ENCODE measurements around the gene CRIP1.

CRIP1 gene

GRCh38 chr14:105493921-105494605 is 7.4 kb downstream of the CRIP1 start:
- DNase-seq (ENCODE audit: insufficient read length, low spot score) (no peak), FAIRE-seq (no peak)
- no peak for TF ChIP-seq POLR2A (IDR thresholded peaks at IDR 0.05; ENCODE audit: low read depth, low read length)

GRCh38 chr14:105494606-105494929 is 7.9 kb downstream of the CRIP1 start:
- TF ChIP-seq POLR2A (IDR thresholded peaks at IDR 0.05; ENCODE audit: low read depth, low read length): no peak
- DNase-seq (ENCODE audit: insufficient read length, low spot score): no peak
- no peak for FAIRE-seq

- no peak for TF ChIP-seq POLR2A (IDR thresholded peaks at IDR 0.05; ENCODE audit: low read depth, low read length)
- no peak for FAIRE-seq
Measured at GRCh38 chr14:105495101-105495989, 8.7 kb downstream of the CRIP1 start.

GRCh38 chr14:105495990-105496830 is 9.5 kb downstream of the CRIP1 start:
- DNase-seq (ENCODE audit: insufficient read length, low spot score) (no peak), FAIRE-seq (no peak)
- TF ChIP-seq POLR2A (IDR thresholded peaks at IDR 0.05; ENCODE audit: low read depth, low read length): no peak

More at GRCh38 chr14:105495101-105495989, 8.7 kb downstream of the CRIP1 start:
- DNase-seq (ENCODE audit: insufficient read length, low spot score): no peak

- no peak for FAIRE-seq
- TF ChIP-seq POLR2A (IDR thresholded peaks at IDR 0.05; ENCODE audit: low read depth, low read length): no peak
- DNase-seq (ENCODE audit: insufficient read length, low spot score): no peak
Measured at GRCh38 chr14:105496831-105497591, 10.3 kb downstream of the CRIP1 start.

- TF ChIP-seq POLR2A (IDR thresholded peaks at IDR 0.05; ENCODE audit: low read depth, low read length): no peak
- DNase-seq (ENCODE audit: insufficient read length, low spot score) (no peak), FAIRE-seq (no peak)
Measured at GRCh38 chr14:105497671-105498429, 11.2 kb downstream of the CRIP1 start.

- no peak for FAIRE-seq
- no peak for DNase-seq (ENCODE audit: insufficient read length, low spot score)
- TF ChIP-seq POLR2A (IDR thresholded peaks at IDR 0.05; ENCODE audit: low read depth, low read length): no peak
Measured at GRCh38 chr14:105498430-105499255, 12.0 kb downstream of the CRIP1 start.

- DNase-seq (ENCODE audit: insufficient read length, low spot score) (no peak), FAIRE-seq (no peak)
- no peak for TF ChIP-seq POLR2A (IDR thresholded peaks at IDR 0.05; ENCODE audit: low read depth, low read length)
Measured at GRCh38 chr14:105499256-105500035, 12.8 kb downstream of the CRIP1 start.

- FAIRE-seq (no peak), DNase-seq (ENCODE audit: insufficient read length, low spot score) (no peak)
- TF ChIP-seq POLR2A (IDR thresholded peaks at IDR 0.05; ENCODE audit: low read depth, low read length): no peak
Measured at GRCh38 chr14:105500036-105500725, 13.5 kb downstream of the CRIP1 start.

GRCh38 chr14:105500726-105501101 is 14.0 kb downstream of the CRIP1 start:
- DNase-seq (ENCODE audit: insufficient read length, low spot score) (no peak), FAIRE-seq (no peak)
- no peak for TF ChIP-seq POLR2A (IDR thresholded peaks at IDR 0.05; ENCODE audit: low read depth, low read length)

All from H54 (cell line).